GM23248 (cell line): ENCODE results near the gene ISOC1. TPM values are rescaled to one million over a fixed set of nuclear protein-coding genes. Genes with fewer than 3 reads are reported as not detected.

ENCODE experiments used
- DNase-seq: peaks from one replicate; pipeline ENCODE4 v3.0.0-alpha.2; 2015
- H2AFZ ChIP-seq: fragments of 200-600 bp; sonication (generic); 2 replicates; pipeline ENCODE4 v1.6.1; 2016; ENCODE audit warnings: antibody characterized with exemption
- H3F3A ChIP-seq: fragments of 200-600 bp; sonication (generic); 2 replicates; pipeline ENCODE4 v1.6.1; 2016; ENCODE audit warnings: mild to moderate bottlenecking, antibody characterized with exemption, mixed run types; ENCODE audit not compliant: insufficient read depth
- H3K27ac ChIP-seq: fragments of 200-600 bp; sonication (generic); 2 replicates; pipeline ENCODE4 v1.5.1; 2016; ENCODE audit warnings: mild to moderate bottlenecking
- H3K27me3 ChIP-seq: fragments of 200-600 bp; sonication (generic); replicated peaks from 2 replicates; pipeline ENCODE4 v1.6.1; 2016; ENCODE audit warnings: mild to moderate bottlenecking; ENCODE audit not compliant: insufficient read depth
- H3K36me3 ChIP-seq: fragments of 200-600 bp; sonication (generic); 2 replicates; pipeline ENCODE4 v1.6.1; 2016; ENCODE audit warnings: low read depth, mild to moderate bottlenecking
- H3K4me1 ChIP-seq: fragments of 200-600 bp; sonication (generic); 2 replicates; pipeline ENCODE4 v1.6.1; 2016; ENCODE audit warnings: mild to moderate bottlenecking; ENCODE audit not compliant: insufficient read depth
- H3K4me2 ChIP-seq: fragments of 200-600 bp; sonication (generic); one replicate; pipeline ENCODE4 v1.6.1; 2016; ENCODE audit warnings: mild to moderate bottlenecking; ENCODE audit not compliant: unreplicated experiment
- H3K4me3 ChIP-seq: fragments of 200-600 bp; sonication (generic); 2 replicates; pipeline ENCODE4 v1.5.1; 2016; ENCODE audit warnings: mild to moderate bottlenecking
- H3K79me2 ChIP-seq: fragments of 200-600 bp; sonication (generic); 2 replicates; pipeline ENCODE4 v1.6.1; 2016; ENCODE audit warnings: mild to moderate bottlenecking; ENCODE audit not compliant: insufficient read depth
- H3K9ac ChIP-seq: fragments of 200-600 bp; sonication (generic); 2 replicates; pipeline ENCODE4 v1.6.1; 2016; ENCODE audit warnings: mild to moderate bottlenecking
- H3K9me2 ChIP-seq: fragments of 200-600 bp; sonication (generic); 2 replicates; pipeline ENCODE4 v1.6.1; 2016; ENCODE audit warnings: mixed run types, mild to moderate bottlenecking, moderate library complexity; ENCODE audit not compliant: insufficient read depth
- H3K9me3 ChIP-seq: fragments of 200-600 bp; sonication (generic); one replicate; pipeline ENCODE4 v1.6.1; 2017; ENCODE audit warnings: low read depth
- H4K20me1 ChIP-seq: fragments of 200-600 bp; sonication (generic); 2 replicates; pipeline ENCODE4 v1.6.0; 2016; ENCODE audit not compliant: insufficient read depth
- EZH2 ChIP-seq: fragments of 200-600 bp; sonication (generic); IDR thresholded peaks from 2 replicates; pipeline ENCODE4 v1.6.1; 2018; ENCODE audit warnings: antibody characterized with exemption, mild to moderate bottlenecking; ENCODE audit not compliant: insufficient read depth, poor library complexity, severe bottlenecking
- EZH2phosphoT487 ChIP-seq: fragments of 200-600 bp; sonication (generic); IDR thresholded peaks from 2 replicates; pipeline ENCODE4 v1.6.1; 2018; ENCODE audit warnings: antibody characterized with exemption, moderate library complexity, mild to moderate bottlenecking, low read depth; ENCODE audit not compliant: insufficient read depth
- WGBS, 2 experiments: methylation state at CpG; one replicate each; pipeline ENCODE4 v1.1.6; 2015 to 2017; ENCODE audit warnings: low lambda C conversion rate in 2 of 2, low coverage in 1 of 2; ENCODE audit errors: missing lambda C conversion rate in 2 of 2; 5-methylcytosine and 5-hydroxymethylcytosine counted together
- in situ Hi-C: fragments of 300-500 bp; cut with MboI; formaldehyde crosslinking; loops from 2 replicates; pipeline ENCODE4 v1.15.0; 2020
- polyA plus RNA-seq: library from polyadenylated mRNA; unstranded; fragments of >200 nt; fragmentation: Nextera tagmentation; extraction: Ambion mirVana; gene quantifications from 2 replicates; pipeline ENCODE4 v1.2.1, GENCODE V29; 2016
- total RNA-seq: library from RNA; depleted of rRNA; stranded (reverse); fragments of >200 nt; shearing (Covaris generic); gene quantifications from 2 replicates; pipeline ENCODE4 v1.2.3, GENCODE V29; 2014

Gene ISOC1
- total and polyA plus RNA-seq, 2 experiments from 2014 or later, result 6.2 to 11.5 TPM

DNA sequence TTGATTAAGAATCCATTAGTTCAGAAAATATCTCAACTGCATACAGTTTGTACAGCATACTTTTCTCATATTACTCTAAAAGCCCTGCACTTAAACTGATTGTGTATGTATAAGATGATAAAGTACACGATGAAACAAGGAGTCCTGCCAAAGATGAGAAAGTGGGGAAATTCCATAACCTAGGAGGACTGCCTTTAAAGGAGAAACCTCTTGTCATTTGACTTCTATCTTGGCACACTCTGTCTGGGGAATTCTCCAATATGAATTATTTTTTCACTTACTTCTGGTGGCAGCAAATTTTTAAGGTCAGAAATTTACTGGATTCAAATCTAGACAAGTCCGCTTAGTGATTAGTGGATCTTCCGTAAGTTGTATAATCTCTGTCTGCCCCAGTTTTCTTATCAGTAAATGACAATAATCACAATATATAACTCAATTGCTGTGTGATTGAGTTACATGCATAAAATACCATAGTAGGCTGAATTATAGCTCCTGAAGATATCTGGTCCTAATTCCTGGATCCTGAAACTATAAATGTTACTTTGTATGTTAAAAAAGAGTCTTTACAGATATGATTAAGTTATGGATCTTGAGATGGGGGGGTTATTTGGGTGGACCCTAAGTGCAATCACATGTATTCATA is 17.0 kb upstream of the ISOC1 start:
- no peak overlapping the region for H3K9ac ChIP-seq
- WGBS, 2 experiments, result 46 to 56% methylated on average over 3 of the region's 3 CpGs
- H3K9me3 ChIP-seq, result no peaks in the 10 kb centered on the region
- H3K27me3 ChIP-seq, result no peaks in the 10 kb centered on the region
- no peaks in the 10 kb centered on the region for H3K9me2 ChIP-seq
- H3K36me3 ChIP-seq, result no peaks in the 10 kb centered on the region
- H3K4me1 ChIP-seq, result no peaks in the 10 kb centered on the region
- no peak for DNase-seq
- no peaks in the 10 kb centered on the region for H3F3A ChIP-seq
- H3K4me3 ChIP-seq, result no peak overlapping the region
- in situ Hi-C loops, result no loop called here
- no peak overlapping the region for H3K4me2 ChIP-seq
- no peak overlapping the region for H3K27ac ChIP-seq
- no peak overlapping the region for H2AFZ ChIP-seq
- H4K20me1 ChIP-seq, result no peaks in the 10 kb centered on the region
- TF ChIP-seq EZH2phosphoT487 (no peak), EZH2 (no peak)
- no peaks in the 10 kb centered on the region for H3K79me2 ChIP-seq

DNA sequence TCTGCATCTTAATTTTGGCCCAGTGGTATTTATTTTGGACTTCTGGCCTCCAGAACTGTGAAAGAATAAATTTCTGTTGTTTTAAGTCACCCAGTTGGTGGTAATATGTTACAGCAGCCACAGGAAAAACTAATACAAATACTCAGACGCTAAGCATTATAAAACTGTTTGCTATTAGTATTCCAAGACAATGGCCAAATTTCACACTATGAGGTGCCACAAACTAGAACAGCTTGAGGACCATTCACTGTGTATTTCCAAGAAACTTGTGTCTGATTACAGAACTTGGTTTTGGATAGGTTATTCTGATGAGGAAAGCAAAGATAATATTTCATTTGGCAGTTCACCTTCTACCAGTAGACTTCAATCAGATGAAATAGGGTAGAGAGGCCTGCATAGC is 16.3 kb upstream of the ISOC1 start:
- Histone ChIP-seq H3K4me3 (no peak overlapping the region), H3K36me3 (no peaks in the 10 kb centered on the region), H3K4me2 (no peak overlapping the region), H3F3A (no peaks in the 10 kb centered on the region), H4K20me1 (no peaks in the 10 kb centered on the region), H3K79me2 (no peaks in the 10 kb centered on the region), H2AFZ (no peak overlapping the region), H3K27ac (no peak overlapping the region), H3K9me3 (no peaks in the 10 kb centered on the region), H3K4me1 (no peaks in the 10 kb centered on the region), H3K9ac (no peak overlapping the region), H3K9me2 (no peaks in the 10 kb centered on the region), H3K27me3 (no peaks in the 10 kb centered on the region)
- in situ Hi-C loops, result no loop called here
- TF ChIP-seq EZH2phosphoT487 (no peak), EZH2 (no peak)
- WGBS, 2 experiments, result 0 to 3% methylated on average over 1 of the region's 1 CpG
- DNase-seq, result no peak

DNA sequence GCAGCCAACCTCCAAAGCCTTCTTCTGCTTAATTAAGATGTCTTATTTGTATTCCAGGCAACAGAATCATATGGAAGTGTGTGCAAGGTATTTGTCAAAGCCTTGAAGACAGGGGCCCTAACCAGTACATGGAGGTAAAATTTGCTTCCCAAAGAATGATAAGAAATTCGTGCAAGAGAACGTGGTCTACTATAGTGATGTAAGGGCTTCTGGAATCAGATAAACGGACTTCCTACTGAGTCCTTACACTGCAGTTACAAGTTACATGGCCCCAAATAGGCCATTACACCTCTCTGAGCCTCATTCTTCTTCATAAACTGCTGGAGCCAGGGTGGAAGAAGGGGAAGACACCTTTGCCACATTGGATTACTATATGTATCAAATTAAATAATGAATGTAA is 15.9 kb upstream of the ISOC1 start:
- Histone ChIP-seq H3K79me2 (no peaks in the 10 kb centered on the region), H3K27me3 (no peaks in the 10 kb centered on the region), H3K4me1 (no peaks in the 10 kb centered on the region), H3K4me3 (no peak overlapping the region), H3K4me2 (no peak overlapping the region), H2AFZ (no peak overlapping the region), H3K36me3 (no peaks in the 10 kb centered on the region), H3K27ac (no peak overlapping the region), H3F3A (no peaks in the 10 kb centered on the region), H3K9me3 (no peaks in the 10 kb centered on the region), H3K9ac (no peak overlapping the region), H4K20me1 (no peaks in the 10 kb centered on the region), H3K9me2 (no peaks in the 10 kb centered on the region)
- in situ Hi-C loops, result no loop called here
- DNase-seq, result no peak
- WGBS, 2 experiments, result 0 to 7% methylated on average over 3 of the region's 3 CpGs
- TF ChIP-seq EZH2phosphoT487 (no peak), EZH2 (no peak)

DNA sequence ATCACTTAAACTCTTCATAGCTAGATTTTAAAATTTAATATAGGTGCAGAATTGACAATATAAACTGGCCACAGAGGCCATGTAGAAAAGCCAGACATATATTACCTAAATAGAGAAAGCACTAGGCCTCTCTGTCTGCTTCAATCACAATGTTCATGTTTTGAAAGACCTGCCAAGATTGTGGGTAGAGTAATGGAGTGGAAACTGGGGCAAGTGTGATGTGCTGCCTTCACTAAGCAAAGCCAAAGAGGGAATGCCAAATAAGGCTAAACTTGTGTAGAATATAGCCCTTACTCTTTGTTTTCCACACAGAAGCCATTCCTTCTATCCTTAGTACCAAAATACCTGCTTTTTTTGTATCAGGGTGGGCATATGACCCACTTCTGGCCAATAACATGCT is 15.1 kb upstream of the ISOC1 start:
- no peaks in the 10 kb centered on the region for H3K9me3 ChIP-seq
- TF ChIP-seq EZH2, result no peak
- no peak overlapping the region for H3K9ac ChIP-seq
- H3K27ac ChIP-seq, result no peak overlapping the region
- in situ Hi-C loops, result no loop called here
- no peak overlapping the region for H3K4me3 ChIP-seq
- DNase-seq, result no peak
- H3K4me1 ChIP-seq, result no peaks in the 10 kb centered on the region
- H3K36me3 ChIP-seq, result no peaks in the 10 kb centered on the region
- H2AFZ ChIP-seq, result no peak overlapping the region
- H3K4me2 ChIP-seq, result no peak overlapping the region
- H3K9me2 ChIP-seq, result no peaks in the 10 kb centered on the region
- H3F3A ChIP-seq, result no peaks in the 10 kb centered on the region
- no peaks in the 10 kb centered on the region for H3K27me3 ChIP-seq
- no peaks in the 10 kb centered on the region for H3K79me2 ChIP-seq
- no peaks in the 10 kb centered on the region for H4K20me1 ChIP-seq

DNA sequence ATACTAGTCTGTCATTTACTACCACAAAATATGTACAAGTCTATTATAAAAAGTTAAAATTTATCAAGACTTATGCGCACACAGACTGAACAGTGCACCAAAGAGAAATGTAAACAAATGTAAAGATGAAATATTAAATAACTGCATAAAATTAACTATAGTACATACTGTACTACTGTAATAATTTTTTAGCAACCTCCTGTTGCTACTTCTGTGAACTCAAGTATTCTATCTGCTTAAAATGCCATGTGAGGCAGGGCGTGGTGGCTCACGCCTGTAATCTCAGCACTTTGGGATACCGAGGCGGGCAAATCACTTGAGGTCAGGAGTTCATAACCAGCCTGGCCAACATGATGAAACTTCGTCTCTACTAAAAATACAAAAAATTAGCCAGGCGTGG is 13.8 kb upstream of the ISOC1 start:
- Histone ChIP-seq H4K20me1 (no peaks in the 10 kb centered on the region), H3K9me3 (no peaks in the 10 kb centered on the region), H3F3A (no peaks in the 10 kb centered on the region), H3K9me2 (no peaks in the 10 kb centered on the region), H3K27me3 (no peaks in the 10 kb centered on the region), H2AFZ (no peak overlapping the region), H3K4me3 (no peak overlapping the region), H3K4me2 (no peak overlapping the region), H3K79me2 (no peaks in the 10 kb centered on the region), H3K27ac (no peak overlapping the region), H3K36me3 (no peaks in the 10 kb centered on the region), H3K4me1 (no peaks in the 10 kb centered on the region), H3K9ac (no peak overlapping the region)
- DNase-seq, result no peak
- TF ChIP-seq EZH2phosphoT487 (no peak), EZH2 (no peak)
- in situ Hi-C loops, result no loop called here
- WGBS, 2 experiments, result 56 to 64% methylated on average over 7 of the region's 7 CpGs
